ENCODE results near the gene CARD8. TPM values are rescaled to one million over a fixed set of nuclear protein-coding genes. Genes with fewer than 3 reads are reported as not detected.

The CARD8 gene
- total RNA-seq (2022; extraction: Qiagen RNA extraction) = 16.5 to 19.8 TPM (median 18.4 TPM) in 5 replicates

GRCh38 chr19:48255376-48256303 lies at the start of gene CARD8:
Gene CARD8 (minus strand): TSS chr19:48255912. CDS start chr19:48241020, 14,892 bp downstream.

DNA sequence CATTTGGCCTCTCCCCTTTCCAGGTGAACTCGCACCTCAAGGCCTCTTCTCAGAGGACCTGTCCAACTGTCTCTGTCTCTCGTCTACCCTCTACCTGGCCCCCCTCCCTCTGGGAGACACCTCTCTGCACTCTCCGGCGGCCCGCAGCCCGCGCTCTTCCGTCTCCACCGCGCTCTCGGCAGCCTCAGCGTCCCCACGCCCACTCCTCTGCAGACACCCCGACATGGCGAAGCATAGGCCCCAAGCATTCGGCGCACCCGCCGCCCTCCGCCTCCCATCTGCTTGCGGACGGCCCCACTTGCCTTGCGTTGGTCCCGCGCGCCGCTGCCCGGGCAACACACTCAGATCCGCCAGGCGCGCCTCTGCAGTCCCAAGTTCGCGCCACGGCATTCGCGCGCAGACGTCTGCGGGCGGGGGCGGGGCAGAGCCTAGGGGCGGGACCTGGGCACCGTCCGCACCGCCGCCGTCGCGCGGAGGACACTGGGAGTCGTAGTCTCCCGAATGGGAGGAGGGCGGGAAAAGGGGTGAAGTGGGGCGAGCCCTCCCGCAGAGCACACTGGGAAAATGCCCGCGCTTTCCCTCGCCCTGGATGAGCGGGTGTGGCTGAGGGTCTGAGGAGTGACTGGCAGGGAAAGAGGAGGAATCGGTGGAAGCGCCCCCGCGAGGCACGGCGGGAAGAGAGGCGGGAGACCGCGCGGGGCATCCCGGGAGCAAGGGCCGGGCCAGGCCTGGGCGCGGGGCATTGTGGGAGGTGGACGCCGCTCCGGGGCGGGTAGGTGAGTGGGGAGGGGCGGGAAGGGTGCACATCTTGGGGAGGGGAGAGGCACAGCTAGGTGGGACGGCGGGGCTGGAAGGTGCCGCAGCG lies 85.5 kb downstream of the CARD8 start, which contains the start of the genes LIG1 and ZSWIM9:
TSS of gene LIG1 (minus strand) at position 406 of the 865 bp plus-strand sequence. CDS start 4,778 bp downstream, outside the sequence.
TSS of gene ZSWIM9 (plus strand) at position 742 of the 865 bp plus-strand sequence. CDS start 1,123 bp downstream, outside the sequence.

Other genes with a start within 250 kb of the CARD8 start
- gene CABP5, start 211.8 kb downstream of the CARD8 start, total RNA-seq (2022; extraction: Qiagen RNA extraction) = not detected in 5 replicates
- 10.3 to 16.5 TPM (median 10.5 TPM) in 5 replicates for gene PLA2G4C, start 145.1 kb downstream of the CARD8 start, total RNA-seq (2022; extraction: Qiagen RNA extraction)
- gene LIG1, start 85.6 kb downstream of the CARD8 start, total RNA-seq (2022; extraction: Qiagen RNA extraction) = 59.0 to 70.2 TPM (median 62.5 TPM) in 5 replicates
- gene ZSWIM9, start 85.2 kb downstream of the CARD8 start, total RNA-seq (2022; extraction: Qiagen RNA extraction) = 5.7 to 8.7 TPM (median 7.2 TPM) in 5 replicates
- 4.7 to 5.4 TPM (median 5.3 TPM) in 5 replicates for gene ZNF114, start 14.2 kb upstream of the CARD8 start, total RNA-seq (2022; extraction: Qiagen RNA extraction)
- 465 to 500 TPM (median 480 TPM) in 5 replicates for gene EMP3, start 69.6 kb upstream of the CARD8 start, total RNA-seq (2022; extraction: Qiagen RNA extraction)
- 3.2 to 5.1 TPM (median 4.5 TPM) in 5 replicates for gene TMEM143, start 108.0 kb upstream of the CARD8 start, total RNA-seq (2022; extraction: Qiagen RNA extraction)
- 2.5 to 3.7 TPM (median 3.2 TPM) in 5 replicates for gene SYNGR4, start 108.5 kb upstream of the CARD8 start, total RNA-seq (2022; extraction: Qiagen RNA extraction)
- 385 to 442 TPM (median 423 TPM) in 5 replicates for gene KDELR1, start 135.6 kb upstream of the CARD8 start, total RNA-seq (2022; extraction: Qiagen RNA extraction)
- gene GRIN2D, start 137.8 kb upstream of the CARD8 start, total RNA-seq (2022; extraction: Qiagen RNA extraction) = 6.3 to 11.3 TPM (median 10.6 TPM) in 5 replicates
- gene GRWD1, start 190.1 kb upstream of the CARD8 start, total RNA-seq (2022; extraction: Qiagen RNA extraction) = 111 to 130 TPM (median 123 TPM) in 5 replicates
- gene KCNJ14, start 199.7 kb upstream of the CARD8 start, total RNA-seq (2022; extraction: Qiagen RNA extraction) = 1.0 to 2.1 TPM (median 1.2 TPM) in 5 replicates
- gene CYTH2, start 213.5 kb upstream of the CARD8 start, total RNA-seq (2022; extraction: Qiagen RNA extraction) = 54.4 to 67.4 TPM (median 61.8 TPM) in 5 replicates